IMR-90 (cell line): ENCODE data around the gene CDC42EP1. TPM values are rescaled to one million over a fixed set of nuclear protein-coding genes. Genes with fewer than 3 reads are reported as not detected.
"Not testable (repeated sequence)": the region's sequence is repeated elsewhere in the genome, so short reads cannot be mapped to it uniquely, and the experiment has no call there.

Experiments used
- ATAC-seq: fragments of 200-7000 bp; cut with Tn5 transposase; 2 replicates; pipeline ENCODE4 v1.9.1; 2020; ENCODE audit warnings: low read depth, mild to moderate bottlenecking, moderate library complexity
- BruUV-seq: library from RNA; stranded (reverse); fragments of 400-500 nt; replicated peaks from 2 replicates; lab custom pipeline; 2021; lab: Mats Ljungman, UMichigan
- CTCF ChIA-PET: fragments of 300-600 bp; formaldehyde crosslinking; extraction: SDS; loops from one replicate; lab custom pipeline; 2021; ENCODE audit warnings: antibody characterized with exemption; lab: Yijun Ruan, JAX
- POLR2A ChIA-PET: fragments of 300-600 bp; sonication (Branson Sonifier 250); formaldehyde crosslinking; loops from one replicate; lab custom pipeline; 2022; ENCODE audit warnings: antibody characterized with exemption; ENCODE audit not compliant: unreplicated experiment; lab: Charles Lee
- DNase-seq: peaks from one replicate; pipeline ENCODE4 v3.0.0; 2013
- H2AFZ ChIP-seq: replicated peaks from 2 replicates; pipeline ENCODE3; 2013; ENCODE audit warnings: low read length, mild to moderate bottlenecking; ENCODE audit not compliant: poor library complexity
- H2AK5ac ChIP-seq: 2 replicates; pipeline ENCODE4 v1.6.1; 2013; ENCODE audit warnings: low read depth, low read length, inconsistent platforms
- H2AK9ac ChIP-seq: replicated peaks from 2 replicates; pipeline ENCODE3; 2013; ENCODE audit warnings: mild to moderate bottlenecking, low read depth, low read length, moderate library complexity; ENCODE audit not compliant: poor library complexity
- H2BK120ac ChIP-seq: 2 replicates; pipeline ENCODE4 v1.6.1; 2013; ENCODE audit warnings: low read depth, low read length, inconsistent platforms
- H2BK15ac ChIP-seq: 3 replicates; pipeline ENCODE4 v1.6.1; 2013; ENCODE audit warnings: low read depth, low read length, inconsistent platforms
- H2BK20ac ChIP-seq: 2 replicates; pipeline ENCODE4 v1.6.1; 2013; ENCODE audit warnings: low read depth, mild to moderate bottlenecking, inconsistent platforms, low read length, moderate library complexity
- H2BK5ac ChIP-seq: 2 replicates; pipeline ENCODE4 v1.6.1; 2013; ENCODE audit warnings: mild to moderate bottlenecking, low read depth, low read length, inconsistent platforms; ENCODE audit not compliant: poor library complexity, severe bottlenecking
- H3K14ac ChIP-seq: replicated peaks from 2 replicates; pipeline ENCODE4 v1.6.1; 2013; ENCODE audit warnings: low read depth, low read length, inconsistent platforms
- H3K18ac ChIP-seq: 2 replicates; pipeline ENCODE4 v1.6.1; 2013; ENCODE audit warnings: low read depth, low read length, control low read depth
- H3K23ac ChIP-seq: 2 replicates; pipeline ENCODE4 v1.6.1; 2013; ENCODE audit warnings: low read depth, low read length, inconsistent platforms
- H3K27ac ChIP-seq: 2 replicates; pipeline ENCODE4 v1.5.1; 2013; ENCODE audit warnings: mild to moderate bottlenecking, control low read depth, low read length; ENCODE audit not compliant: insufficient read depth
- H3K27me3 ChIP-seq: 2 replicates; pipeline ENCODE4 v1.6.1; 2013; ENCODE audit warnings: low read length; ENCODE audit not compliant: control insufficient read depth, insufficient read depth
- H3K36me3 ChIP-seq: 2 replicates; pipeline ENCODE4 v1.6.1; 2013; ENCODE audit warnings: low read length, mixed read lengths; ENCODE audit not compliant: control insufficient read depth, insufficient read depth
- H3K4ac ChIP-seq: 2 replicates; pipeline ENCODE4 v1.6.1; 2013; ENCODE audit warnings: low read depth, low read length, inconsistent platforms
- H3K4me1 ChIP-seq: 2 replicates; pipeline ENCODE4 v1.6.1; 2013; ENCODE audit warnings: low read length, mixed read lengths; ENCODE audit not compliant: control insufficient read depth, insufficient read depth
- H3K4me2 ChIP-seq: 2 replicates; pipeline ENCODE4 v1.6.1; 2013; ENCODE audit warnings: low read depth, mild to moderate bottlenecking, control low read depth, low read length, moderate library complexity
- H3K4me3 ChIP-seq: 2 replicates; pipeline ENCODE4 v1.5.1; 2013; ENCODE audit warnings: low read depth, mild to moderate bottlenecking, control low read depth, low read length, moderate library complexity; ENCODE audit not compliant: insufficient read depth
- H3K56ac ChIP-seq: 2 replicates; pipeline ENCODE4 v1.6.1; 2013; ENCODE audit warnings: low read length, inconsistent platforms; ENCODE audit not compliant: insufficient read depth; ENCODE audit errors: extremely low read depth
- H3K79me1 ChIP-seq, 2 experiments: 2 replicates each; pipeline ENCODE4 v1.6.1; 2013; ENCODE audit warnings: low read length in 2 of 2, inconsistent platforms in 1 of 2, low read depth in 1 of 2
- H3K9ac ChIP-seq: 2 replicates; pipeline ENCODE4 v1.6.1; 2013; ENCODE audit warnings: low read depth, low read length, control low read depth
- H3K9me1 ChIP-seq: 2 replicates; pipeline ENCODE4 v1.6.1; 2013; ENCODE audit warnings: low read length, inconsistent platforms; ENCODE audit not compliant: insufficient read depth
- H3K9me3 ChIP-seq: 2 replicates; pipeline ENCODE4 v1.6.1; 2013; ENCODE audit warnings: low read length; ENCODE audit not compliant: control insufficient read depth, insufficient read depth
- H4K20me1 ChIP-seq: 2 replicates; pipeline ENCODE4 v1.6.1; 2013; ENCODE audit warnings: low read length, inconsistent platforms; ENCODE audit not compliant: insufficient read depth
- H4K5ac ChIP-seq: 2 replicates; pipeline ENCODE4 v1.6.1; 2013; ENCODE audit warnings: mild to moderate bottlenecking, low read depth, low read length, control low read depth
- H4K8ac ChIP-seq, 2 experiments: 2 replicates each; pipeline ENCODE4 v1.6.1; 2013; ENCODE audit warnings: low read depth in 2 of 2, low read length in 2 of 2, control low read depth in 1 of 2, inconsistent platforms in 1 of 2
- H4K91ac ChIP-seq: 2 replicates; pipeline ENCODE4 v1.6.1; 2013; ENCODE audit warnings: low read depth, low read length, inconsistent platforms; ENCODE audit not compliant: insufficient read depth
- RCOR1 ChIP-seq: IDR thresholded peaks from 2 replicates; pipeline ENCODE4 v1.6.1; 2012; ENCODE audit warnings: mild to moderate bottlenecking, low read length, improper control_type of control experiment; ENCODE audit not compliant: insufficient replicate concordance
- WGBS, 2 experiments: methylation state at CpG; one replicate each; pipeline versions ENCODE4 v1.1.5 to v1.1.7; 2013; ENCODE audit warnings: missing lambda C conversion rate in 2 of 2; ENCODE audit not compliant: insufficient read length in 1 of 2; ENCODE audit errors: extremely low coverage in 2 of 2; 5-methylcytosine and 5-hydroxymethylcytosine counted together
- dilution Hi-C: fragments of 300-500 bp; cut with HindIII; formaldehyde crosslinking; loops from one replicate; pipeline ENCODE4 v1.14.3; 2018; ENCODE audit warnings: low sequenced_read_pairs; ENCODE audit not compliant: unreplicated experiment
- in situ Hi-C: fragments of 300-500 bp; cut with MboI; formaldehyde crosslinking; loops from 3 replicates; pipeline ENCODE4 v1.14.3; 2019; ENCODE audit warnings: low sequenced_read_pairs, inconsistent platforms, mixed read lengths
- intact Hi-C: fragments of 100-400 bp; cut with micrococcal nuclease; formaldehyde crosslinking; loops from 2 replicates; pipeline ENCODE4 v1.10.0; 2022
- polyA plus RNA-seq, 3 experiments: library from polyadenylated mRNA; depleted of rRNA; stranded (reverse); fragments of >200 nt; gene quantifications; 2 replicates each; pipeline ENCODE4 v1.2.3, GENCODE V29; 2012; ENCODE audit warnings: low replicate concordance in 1 of 3
- total RNA-seq: library from RNA; depleted of rRNA; stranded (reverse); fragments of >200 nt; gene quantifications from 2 replicates; pipeline ENCODE4 v1.2.3, GENCODE V29; 2012

Gene CDC42EP1
- total and polyA plus RNA-seq, 2 of the 4 experiments (the other 2 are of a cell fraction), result 4.7 to 47.3 TPM

DNA sequence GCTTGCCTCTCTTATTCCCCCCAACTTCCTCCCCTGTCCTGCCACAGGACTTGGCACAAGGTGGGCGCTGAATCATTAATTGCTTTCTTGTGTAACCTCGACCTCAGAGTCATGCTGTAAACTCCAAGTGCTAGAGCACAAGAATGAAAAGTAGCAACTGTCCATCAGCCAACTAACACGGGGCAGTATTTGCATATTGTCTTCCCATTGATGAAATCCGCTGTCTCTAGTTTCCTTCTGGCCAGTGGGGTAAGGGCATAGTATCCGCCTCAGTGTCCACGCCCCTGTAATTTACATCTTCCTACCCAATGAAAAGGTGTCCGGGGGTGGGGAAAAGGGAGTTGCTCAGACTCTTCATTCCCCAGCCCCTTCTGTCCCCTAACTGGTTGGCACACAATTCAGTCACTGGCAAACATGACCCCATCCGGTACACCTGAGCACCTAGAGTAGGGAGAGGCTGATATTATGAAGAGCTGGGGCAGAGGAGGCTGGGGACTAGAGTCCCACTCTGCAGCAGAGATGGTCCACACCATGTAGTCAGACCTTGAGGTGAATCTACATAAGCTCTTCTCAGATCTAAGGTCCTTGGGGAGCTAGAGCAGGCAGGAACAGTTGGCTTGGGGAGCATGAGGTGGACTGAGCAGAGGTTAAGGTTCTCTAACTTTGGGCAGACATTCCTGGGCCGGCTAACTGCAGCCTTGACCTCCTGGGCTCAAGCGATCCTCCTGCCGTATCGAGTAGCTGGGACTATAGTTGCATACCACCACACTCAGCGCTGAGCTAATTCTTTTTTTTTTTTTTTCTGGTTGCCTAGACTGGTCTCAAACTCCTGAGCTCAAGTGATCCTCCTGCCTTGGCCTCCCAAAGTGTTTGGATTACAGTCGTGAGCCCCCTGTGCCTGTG, 41.5 kb downstream of the CDC42EP1 start (continued):
- no peak for TF ChIP-seq RCOR1

DNA sequence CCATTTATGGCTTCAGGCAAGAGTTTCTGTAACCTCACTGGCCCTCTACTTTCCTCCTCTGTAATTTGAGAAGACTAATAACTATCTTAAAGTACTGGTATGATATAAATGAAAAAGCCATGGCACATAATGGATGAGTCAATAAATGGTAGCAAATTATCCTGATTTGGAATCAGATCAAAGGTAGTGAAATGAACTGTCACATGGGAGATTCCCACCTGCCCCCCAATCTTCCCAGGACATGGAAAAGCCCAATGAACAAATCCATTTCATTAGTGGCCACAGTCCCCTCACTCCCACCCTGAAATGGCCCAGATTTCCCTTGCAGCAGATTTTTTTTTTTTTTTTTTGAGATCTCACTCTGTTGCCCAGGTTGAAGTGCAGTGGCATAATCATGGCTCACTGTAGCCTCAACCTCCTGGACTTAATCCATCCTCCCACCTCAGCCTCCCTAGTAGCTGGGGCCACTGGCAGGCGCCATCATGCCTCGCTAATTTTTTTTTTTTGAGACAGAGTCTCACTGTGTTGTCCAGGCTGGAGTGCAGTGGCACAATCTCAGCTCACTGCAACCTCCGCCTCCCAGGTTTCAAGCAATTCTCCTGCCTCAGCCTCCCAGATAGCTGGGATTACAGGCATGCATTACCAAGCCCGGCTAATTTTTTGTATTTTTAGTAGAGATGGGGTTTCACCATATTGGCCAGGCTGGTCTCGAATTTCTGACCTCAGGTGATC, 42.4 kb downstream of the CDC42EP1 start:
- H2BK5ac ChIP-seq, H3K23ac ChIP-seq, H3K4ac ChIP-seq, H2BK120ac ChIP-seq, H2BK15ac ChIP-seq, H3K9me3 ChIP-seq, H4K91ac ChIP-seq, H3K9me1 ChIP-seq, H3K14ac ChIP-seq, H3K4me2 ChIP-seq, in situ Hi-C loops, H3K18ac ChIP-seq, dilution Hi-C loops, H2AFZ ChIP-seq, H2AK9ac ChIP-seq, H2AK5ac ChIP-seq, H3K36me3 ChIP-seq, H3K56ac ChIP-seq, ATAC-seq, H3K4me1 ChIP-seq, H4K5ac ChIP-seq, intact Hi-C loops, H3K27ac ChIP-seq, H3K9ac ChIP-seq, BruUV-seq, DNase-seq, H4K20me1 ChIP-seq, H3K79me1 ChIP-seq, H4K8ac ChIP-seq, H2BK20ac ChIP-seq, POLR2A ChIA-PET, H3K4me3 ChIP-seq: not testable (repeated sequence)
- CTCF ChIA-PET, result interaction anchor here (1.9 kb wide), 1 partner anchor 11 kb away, joined by 12 read pairs; no protein-coding TSS in a partner anchor
- no CpG with 5 or more reads among the region's 5 CpGs for WGBS, 2 experiments
- peaks cover 11% of the 10 kb centered on the region for H3K27me3 ChIP-seq
